ENCODE results near the gene RGL3.

GRCh38 chr19:11456659-11457058 lies 37.5 kb upstream of the RGL3 start:
- TF ChIP-seq, protein P1, sequence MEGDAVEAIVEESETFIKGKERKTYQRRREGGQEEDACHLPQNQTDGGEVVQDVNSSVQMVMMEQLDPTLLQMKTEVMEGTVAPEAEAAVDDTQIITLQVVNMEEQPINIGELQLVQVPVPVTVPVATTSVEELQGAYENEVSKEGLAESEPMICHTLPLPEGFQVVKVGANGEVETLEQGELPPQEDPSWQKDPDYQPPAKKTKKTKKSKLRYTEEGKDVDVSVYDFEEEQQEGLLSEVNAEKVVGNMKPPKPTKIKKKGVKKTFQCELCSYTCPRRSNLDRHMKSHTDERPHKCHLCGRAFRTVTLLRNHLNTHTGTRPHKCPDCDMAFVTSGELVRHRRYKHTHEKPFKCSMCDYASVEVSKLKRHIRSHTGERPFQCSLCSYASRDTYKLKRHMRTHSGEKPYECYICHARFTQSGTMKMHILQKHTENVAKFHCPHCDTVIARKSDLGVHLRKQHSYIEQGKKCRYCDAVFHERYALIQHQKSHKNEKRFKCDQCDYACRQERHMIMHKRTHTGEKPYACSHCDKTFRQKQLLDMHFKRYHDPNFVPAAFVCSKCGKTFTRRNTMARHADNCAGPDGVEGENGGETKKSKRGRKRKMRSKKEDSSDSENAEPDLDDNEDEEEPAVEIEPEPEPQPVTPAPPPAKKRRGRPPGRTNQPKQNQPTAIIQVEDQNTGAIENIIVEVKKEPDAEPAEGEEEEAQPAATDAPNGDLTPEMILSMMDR (IDR thresholded peaks at IDR 0.05; ENCODE audit: insufficient read depth, low read length): no peak
- TF ChIP-seq GABPA (IDR thresholded peaks at IDR 0.05; ENCODE audit: low read depth) (no peak), POLR2AphosphoS5 (IDR thresholded peaks at IDR 0.05; ENCODE audit: low read depth) (no peak)
